GM12873 (cell line): ENCODE results near the gene OVOL3.

Source experiments
- CTCF ChIP-seq: IDR thresholded peaks from 2 replicates; pipeline ENCODE4 v1.5.1; 2012; ENCODE audit warnings: low read depth, mild to moderate bottlenecking, moderate library complexity, low read length, control low read depth; ENCODE audit not compliant: insufficient read depth; ENCODE audit errors: missing control alignments

The OVOL3 gene

GRCh38 chr19:36140304-36141038 lies 29.5 kb downstream of the OVOL3 start:
- TF ChIP-seq CTCF: no peak

- TF ChIP-seq CTCF: no peak
Observed at GRCh38 chr19:36141039-36141927, 30.3 kb downstream of the OVOL3 start.

GRCh38 chr19:36142046-36142445 lies 31.1 kb downstream of the OVOL3 start:
- no peak for TF ChIP-seq CTCF

- no peak for TF ChIP-seq CTCF
Observed at GRCh38 chr19:36142496-36142895, 31.6 kb downstream of the OVOL3 start.

DNA sequence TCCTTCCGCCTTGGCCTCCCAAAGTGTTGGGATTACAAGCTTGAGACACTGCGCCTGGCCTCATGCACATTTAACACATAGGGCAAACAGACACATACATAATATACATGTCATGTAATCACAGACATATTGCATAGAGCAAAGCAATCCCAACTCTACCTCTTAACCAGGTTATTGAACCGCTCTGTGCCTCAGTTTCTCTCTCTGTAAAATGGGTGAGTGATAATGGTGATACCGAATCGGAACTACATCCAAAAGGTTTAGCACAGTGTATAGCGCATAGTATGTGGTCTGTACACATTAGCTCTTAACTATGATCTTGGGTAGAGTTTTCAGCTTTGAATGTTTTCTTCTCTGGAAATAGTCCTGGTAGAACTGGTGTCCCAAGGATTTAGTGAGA lies 33.7 kb downstream of the OVOL3 start:
- no peak for TF ChIP-seq CTCF

GRCh38 chr19:36149673-36150406 lies 38.9 kb downstream of the OVOL3 start:
- no peak for TF ChIP-seq CTCF

DNA sequence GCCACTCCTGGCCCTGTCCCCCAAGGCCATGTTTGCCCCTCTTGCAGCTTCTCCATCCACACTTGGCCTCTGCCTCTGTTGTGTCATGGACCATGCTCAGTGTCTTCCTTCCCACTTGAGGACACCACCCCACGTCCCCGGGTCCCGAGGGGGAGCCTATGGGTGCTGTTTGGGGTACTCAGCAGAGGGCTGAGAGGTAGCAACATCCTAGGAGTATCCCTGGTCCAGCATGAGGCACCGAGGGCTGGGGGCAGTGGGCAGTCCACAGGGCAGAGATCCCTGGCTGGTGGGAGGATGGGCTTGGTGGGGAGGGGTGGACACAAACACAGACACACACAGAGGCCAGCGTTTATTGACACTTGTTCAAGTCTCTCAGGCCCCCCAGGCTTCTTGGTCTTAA lies 39.6 kb downstream of the OVOL3 start:
- no peak for TF ChIP-seq CTCF
